HFFc6 (cell line): ENCODE measurements around the gene NUDT21. TPM values are rescaled to one million over a fixed set of nuclear protein-coding genes. Genes with fewer than 3 reads are reported as not detected.

Experiments
- DNase-seq: peaks from one replicate; pipeline ENCODE4 v3.0.0-alpha.2; 2018
- H3K27ac Mint-ChIP-seq: 2 replicates; pipeline ENCODE4 v1.8.0; 2020; ENCODE audit warnings: mild to moderate bottlenecking, mixed read lengths
- H3K27me3 Mint-ChIP-seq: 2 replicates; pipeline ENCODE4 v1.8.0; 2021; ENCODE audit warnings: mild to moderate bottlenecking, moderate library complexity, mixed read lengths; ENCODE audit not compliant: insufficient read depth
- H3K36me3 Mint-ChIP-seq: 2 replicates; pipeline ENCODE4 v1.8.0; 2021; ENCODE audit warnings: low read depth, mixed read lengths
- H3K4me1 Mint-ChIP-seq: 2 replicates; pipeline ENCODE4 v1.8.0; 2020; ENCODE audit warnings: low read depth, mixed read lengths
- H3K4me3 Mint-ChIP-seq: 2 replicates; pipeline ENCODE4 v1.8.0; 2020; ENCODE audit warnings: mild to moderate bottlenecking, moderate library complexity, mixed read lengths
- H3K9me3 Mint-ChIP-seq: 2 replicates; pipeline ENCODE4 v1.8.0; 2020; ENCODE audit warnings: mild to moderate bottlenecking, mixed read lengths
- CTCF ChIP-seq: fragments of 200-600 bp; sonication (generic); IDR thresholded peaks from 2 replicates; pipeline ENCODE4 v1.5.0; 2021; ENCODE audit warnings: antibody characterized with exemption, mild to moderate bottlenecking
- total RNA-seq, 6 experiments: library from RNA; stranded (reverse); fragmentation: NEBNext Ultra II Directional; extraction: Animal tissue kit (Norgen Biotek cat#: 25700); gene quantifications; 2 replicates in 1 of 6; 3 replicates in 5 of 6; pipeline ENCODE4 v1.2.3, GENCODE V29; 2021

The NUDT21 gene
- total RNA-seq, 6 experiments from 2014 or later: 114 to 150 (median 138) TPM

- Mint-ChIP-seq H3K27ac (no peak overlapping the region), H3K36me3 (peaks cover 27% of the 10 kb centered on the region), H3K4me3 (no peak overlapping the region), H3K9me3 (no peaks in the 10 kb centered on the region), H3K27me3 (no peaks in the 10 kb centered on the region), H3K4me1 (no peaks in the 10 kb centered on the region)
- DNase-seq: no peak
- TF ChIP-seq CTCF: no peak
Measured at GRCh38 chr16:56469748-56470147, 18.6 kb upstream of the NUDT21 start.

DNA sequence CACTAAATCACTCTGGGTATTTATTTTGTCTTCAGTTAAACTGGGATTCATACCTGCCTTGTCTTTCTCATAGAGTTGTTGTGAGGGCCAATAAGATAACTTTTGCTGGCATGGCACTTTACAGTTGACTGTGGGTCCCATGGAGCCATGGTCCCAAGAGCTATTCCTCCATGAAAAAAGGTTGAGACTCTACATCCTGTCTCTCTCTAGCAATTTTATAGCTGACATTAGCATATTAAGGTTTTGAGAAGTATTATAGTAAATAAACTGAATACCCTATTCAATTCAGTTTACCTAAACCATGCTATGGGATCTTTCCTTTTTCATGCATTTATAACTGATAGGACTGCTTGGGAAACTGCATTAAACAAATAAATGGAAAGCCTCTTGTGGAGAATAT is 17.7 kb upstream of the NUDT21 start:
- no peak for TF ChIP-seq CTCF
- Mint-ChIP-seq H3K27ac (no peak overlapping the region), H3K27me3 (no peaks in the 10 kb centered on the region), H3K36me3 (peaks cover 36% of the 10 kb centered on the region), H3K4me1 (no peaks in the 10 kb centered on the region), H3K9me3 (no peaks in the 10 kb centered on the region), H3K4me3 (no peak overlapping the region)
- no peak for DNase-seq

- Mint-ChIP-seq H3K36me3 (peaks cover 49% of the 10 kb centered on the region), H3K4me3 (no peak overlapping the region), H3K27me3 (no peaks in the 10 kb centered on the region), H3K27ac (no peak overlapping the region), H3K9me3 (no peaks in the 10 kb centered on the region), H3K4me1 (no peaks in the 10 kb centered on the region)
- no peak for TF ChIP-seq CTCF
- no peak for DNase-seq
Measured at GRCh38 chr16:56466344-56466743, 15.2 kb upstream of the NUDT21 start.

- Mint-ChIP-seq H3K27ac (no peak overlapping the region), H3K9me3 (no peaks in the 10 kb centered on the region), H3K4me1 (no peaks in the 10 kb centered on the region), H3K27me3 (no peaks in the 10 kb centered on the region), H3K36me3 (peaks cover 44% of the 10 kb centered on the region), H3K4me3 (no peak overlapping the region)
- no peak for TF ChIP-seq CTCF
- no peak for DNase-seq
Measured at GRCh38 chr16:56463153-56463552, 12.0 kb upstream of the NUDT21 start.

GRCh38 chr16:56462064-56462796 is 11.1 kb upstream of the NUDT21 start:
- no peak overlapping the region for H3K4me3 Mint-ChIP-seq
- no peaks in the 10 kb centered on the region for H3K4me1 Mint-ChIP-seq
- no peak overlapping the region for H3K27ac Mint-ChIP-seq
- H3K36me3 Mint-ChIP-seq: peaks cover 49% of the 10 kb centered on the region
- TF ChIP-seq CTCF: no peak
- H3K27me3 Mint-ChIP-seq: no peaks in the 10 kb centered on the region
- H3K9me3 Mint-ChIP-seq: no peaks in the 10 kb centered on the region
- no peak for DNase-seq
